Smooth muscle cell (in vitro differentiated cells): ENCODE data around the gene RGMB. TPM values are rescaled to one million over a fixed set of nuclear protein-coding genes. Genes with fewer than 3 reads are reported as not detected.

Experiments used
- DNase-seq: peaks from one replicate; lab custom pipeline; 2025; ENCODE audit not compliant: unreplicated experiment; lab: John Stamatoyannopoulos, UW
- H2AFZ ChIP-seq: fragments of 200-600 bp; sonication (generic); 2 replicates; pipeline ENCODE4 v1.6.0; 2016; ENCODE audit warnings: antibody characterized with exemption, low read depth, mild to moderate bottlenecking
- H3F3A ChIP-seq: fragments of 200-600 bp; sonication (generic); 2 replicates; pipeline ENCODE4 v1.6.0; 2017; ENCODE audit warnings: antibody characterized with exemption, low read depth
- H3K27ac ChIP-seq: fragments of 200-600 bp; sonication (generic); 2 replicates; pipeline ENCODE4 v1.5.1; 2016; ENCODE audit warnings: low read depth, mild to moderate bottlenecking
- H3K27me3 ChIP-seq: fragments of 200-600 bp; sonication (generic); 2 replicates; pipeline ENCODE4 v1.6.1; 2016; ENCODE audit warnings: low read depth, mild to moderate bottlenecking
- H3K36me3 ChIP-seq: fragments of 200-600 bp; sonication (generic); 2 replicates; pipeline ENCODE4 v1.5.1; 2016; ENCODE audit warnings: low read depth
- H3K4me1 ChIP-seq: fragments of 200-600 bp; sonication (generic); 2 replicates; pipeline ENCODE4 v1.5.1; 2016; ENCODE audit warnings: low read depth
- H3K4me2 ChIP-seq: fragments of 200-600 bp; sonication (generic); 2 replicates; pipeline ENCODE4 v1.6.0; 2016; ENCODE audit warnings: mild to moderate bottlenecking
- H3K4me3 ChIP-seq: fragments of 200-600 bp; sonication (generic); 2 replicates; pipeline ENCODE4 v1.5.1; 2016; ENCODE audit warnings: mild to moderate bottlenecking
- H3K79me2 ChIP-seq: fragments of 200-600 bp; sonication (generic); 2 replicates; pipeline ENCODE4 v1.6.0; 2016; ENCODE audit warnings: low read depth, mild to moderate bottlenecking
- H3K9ac ChIP-seq: fragments of 200-600 bp; sonication (generic); 2 replicates; pipeline ENCODE4 v1.6.0; 2016; ENCODE audit warnings: low read depth
- H3K9me3 ChIP-seq: fragments of 200-600 bp; sonication (generic); replicated peaks from 2 replicates; pipeline ENCODE4 v1.5.1; 2016; ENCODE audit warnings: low read depth
- H4K20me1 ChIP-seq: fragments of 200-600 bp; sonication (generic); 2 replicates; pipeline ENCODE4 v1.6.0; 2016; ENCODE audit warnings: low read depth
- CTCF ChIP-seq: fragments of 200-600 bp; sonication (generic); IDR thresholded peaks from 2 replicates; pipeline ENCODE4 v1.5.1; 2017; ENCODE audit warnings: borderline replicate concordance, mild to moderate bottlenecking, antibody characterized with exemption; ENCODE audit not compliant: insufficient read depth, poor library complexity, severe bottlenecking
- WGBS: methylation state at CpG from one replicate; pipeline ENCODE4 v1.1.7; 2016; ENCODE audit warnings: low lambda C conversion rate; 5-methylcytosine and 5-hydroxymethylcytosine counted together
- polyA plus RNA-seq: library from polyadenylated mRNA; unstranded; fragments of >200 nt; fragmentation: Nextera tagmentation; extraction: Ambion mirVana; gene quantifications from 2 replicates; pipeline ENCODE4 v1.2.1, GENCODE V29; 2016
- total RNA-seq: library from RNA; depleted of rRNA; stranded (reverse); fragments of >200 nt; gene quantifications from 2 replicates; pipeline ENCODE4 v1.2.3, GENCODE V29; 2014

RGMB gene
- total and polyA plus RNA-seq, 2 experiments from 2014 or later: 8.0 to 11.2 TPM

- no peaks in the 10 kb centered on the region for H4K20me1 ChIP-seq
- no peaks in the 10 kb centered on the region for H3K27me3 ChIP-seq
- H3K4me3 ChIP-seq: no peak overlapping the region
- H2AFZ ChIP-seq: no peak overlapping the region
- H3K9me3 ChIP-seq: no peaks in the 10 kb centered on the region
- H3K27ac ChIP-seq: no peak overlapping the region
- no peaks in the 10 kb centered on the region for H3K36me3 ChIP-seq
- no peak for DNase-seq
- no peak overlapping the region for H3K4me2 ChIP-seq
- no peak overlapping the region for H3K9ac ChIP-seq
- WGBS: 94% methylated on average over 42 of the region's 42 CpGs
- TF ChIP-seq CTCF: no peak
- H3K79me2 ChIP-seq: no peaks in the 10 kb centered on the region
- no peaks in the 10 kb centered on the region for H3K4me1 ChIP-seq
- H3F3A ChIP-seq: no peaks in the 10 kb centered on the region
Measured at GRCh38 chr5:98839469-98840383, 66.3 kb downstream of the RGMB start.

GRCh38 chr5:98840946-98841345 is 67.5 kb downstream of the RGMB start:
- Histone ChIP-seq H3K4me3 (no peak overlapping the region), H3K9me3 (no peaks in the 10 kb centered on the region), H3K4me1 (no peaks in the 10 kb centered on the region), H3F3A (no peaks in the 10 kb centered on the region), H3K79me2 (no peaks in the 10 kb centered on the region), H3K27me3 (no peaks in the 10 kb centered on the region), H3K36me3 (no peaks in the 10 kb centered on the region), H3K4me2 (no peak overlapping the region), H2AFZ (no peak overlapping the region), H4K20me1 (no peaks in the 10 kb centered on the region), H3K27ac (no peak overlapping the region), H3K9ac (no peak overlapping the region)
- no peak for DNase-seq
- TF ChIP-seq CTCF: no peak
- 96% methylated on average over 1 of the region's 1 CpG for WGBS

GRCh38 chr5:98843481-98843880 is 70.0 kb downstream of the RGMB start:
- Histone ChIP-seq H3K4me3 (no peak overlapping the region), H3K27me3 (no peaks in the 10 kb centered on the region), H3K36me3 (no peaks in the 10 kb centered on the region), H3K9me3 (no peaks in the 10 kb centered on the region), H3F3A (no peaks in the 10 kb centered on the region), H3K9ac (no peak overlapping the region), H3K27ac (no peak overlapping the region), H3K4me1 (no peaks in the 10 kb centered on the region), H3K79me2 (no peaks in the 10 kb centered on the region), H2AFZ (no peak overlapping the region), H3K4me2 (no peak overlapping the region), H4K20me1 (no peaks in the 10 kb centered on the region)
- no peak for DNase-seq
- no peak for TF ChIP-seq CTCF
- 100% methylated on average over 3 of the region's 3 CpGs for WGBS

- Histone ChIP-seq H3K9me3 (no peaks in the 10 kb centered on the region), H3K36me3 (no peaks in the 10 kb centered on the region), H3K27ac (no peak overlapping the region), H3K27me3 (no peaks in the 10 kb centered on the region), H3K79me2 (no peaks in the 10 kb centered on the region), H3K4me3 (no peak overlapping the region), H3K4me2 (no peak overlapping the region), H4K20me1 (no peaks in the 10 kb centered on the region), H3K9ac (no peak overlapping the region), H2AFZ (no peak overlapping the region), H3K4me1 (no peaks in the 10 kb centered on the region), H3F3A (no peaks in the 10 kb centered on the region)
- no peak for TF ChIP-seq CTCF
- WGBS: 89% methylated on average over 6 of the region's 6 CpGs
- no peak for DNase-seq
Measured at GRCh38 chr5:98844865-98845264, 71.4 kb downstream of the RGMB start.
